ENCODE data around the gene ANKRD11. TPM values are rescaled to one million over a fixed set of nuclear protein-coding genes. Genes with fewer than 3 reads are reported as not detected.

Gene ANKRD11
- total RNA-seq, 2 donors from 2014 or later = 118 to 159 TPM

DNA sequence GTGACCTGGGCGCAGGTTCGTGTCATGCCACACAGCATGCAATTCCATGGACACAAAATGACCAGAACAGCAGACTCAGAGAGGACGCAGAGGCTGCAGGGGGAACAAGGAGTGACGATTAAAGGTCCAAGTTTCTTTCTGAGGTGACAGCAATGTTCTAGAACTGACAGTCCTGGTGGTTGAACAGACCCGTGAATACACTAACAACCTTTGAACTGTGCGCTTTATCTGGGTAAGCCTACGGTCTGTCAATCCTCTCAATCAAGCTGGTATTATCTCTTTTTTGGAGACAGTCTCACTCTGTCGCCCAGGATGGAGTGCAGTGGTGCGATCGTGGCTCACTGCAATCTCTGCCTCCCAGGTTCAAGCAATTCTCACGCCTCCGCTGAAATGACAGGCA lies 138.7 kb downstream of the ANKRD11 start:
- H3K27me3 ChIP-seq (ENCODE audit: control insufficient read depth, insufficient read depth, low read length, poor library complexity, severe bottlenecking) = no peaks in the 10 kb centered on the region
- no peak overlapping the region for H3K27ac ChIP-seq (ENCODE audit: low read depth, low read length)
- H3K4me1 ChIP-seq (ENCODE audit: control insufficient read depth, insufficient read depth, low read length) = peaks cover 12% of the 10 kb centered on the region
- no peak for DNase-seq
- no peaks in the 10 kb centered on the region for H3K9me3 ChIP-seq (ENCODE audit: control insufficient read depth, low read length)
- no peak overlapping the region for H3K4me3 ChIP-seq (ENCODE audit: low read length)
- no peaks in the 10 kb centered on the region for H3K27me3 Mint-ChIP-seq (ENCODE audit: insufficient read depth)
- H3K4me3 Mint-ChIP-seq = no peak overlapping the region
- H3K9me3 Mint-ChIP-seq = no peaks in the 10 kb centered on the region
- peak overlapping the region; percentile 71 for H3K27ac Mint-ChIP-seq
- TF ChIP-seq CTCF (conservative IDR thresholded peaks at IDR 0.05) = no peak
- peaks cover 10% of the 10 kb centered on the region for H3K36me3 Mint-ChIP-seq (ENCODE audit: low read depth)
- peaks cover 30% of the 10 kb centered on the region for H3K4me1 Mint-ChIP-seq
- H3K36me3 ChIP-seq (ENCODE audit: control insufficient read depth, insufficient read depth, low read length) = peaks cover 5% of the 10 kb centered on the region
- H3K9ac ChIP-seq (ENCODE audit: extremely low read depth, low read length, poor library complexity, severe bottlenecking) = no peak overlapping the region
- 92 to 94% methylated on average over 11 to 12 of the region's 12 CpGs for WGBS, 2 experiments (ENCODE audit: insufficient coverage in 1 of 2, insufficient read length in 1 of 2)

- no peaks in the 10 kb centered on the region for H3K9me3 Mint-ChIP-seq
- Histone ChIP-seq H3K36me3 (ENCODE audit: control insufficient read depth, insufficient read depth, low read length) (peaks cover 5% of the 10 kb centered on the region), H3K27me3 (ENCODE audit: control insufficient read depth, insufficient read depth, low read length, poor library complexity, severe bottlenecking) (no peaks in the 10 kb centered on the region), H3K4me1 (ENCODE audit: control insufficient read depth, insufficient read depth, low read length) (peaks cover 15% of the 10 kb centered on the region), H3K9ac (ENCODE audit: extremely low read depth, low read length, poor library complexity, severe bottlenecking) (no peak overlapping the region), H3K4me3 (ENCODE audit: low read length) (no peak overlapping the region), H3K27ac (ENCODE audit: low read depth, low read length) (no peak overlapping the region), H3K9me3 (ENCODE audit: control insufficient read depth, low read length) (no peaks in the 10 kb centered on the region)
- DNase-seq = no peak
- H3K27me3 Mint-ChIP-seq (ENCODE audit: insufficient read depth) = no peaks in the 10 kb centered on the region
- no peak overlapping the region for H3K4me3 Mint-ChIP-seq
- H3K36me3 Mint-ChIP-seq (ENCODE audit: low read depth) = peaks cover 10% of the 10 kb centered on the region
- TF ChIP-seq CTCF (conservative IDR thresholded peaks at IDR 0.05) = no peak
- peaks cover 38% of the 10 kb centered on the region for H3K4me1 Mint-ChIP-seq
- H3K27ac Mint-ChIP-seq = peak overlapping the region; percentile 71
- WGBS, 2 experiments (ENCODE audit: insufficient coverage in 1 of 2, insufficient read length in 1 of 2) = 95 to 100% methylated on average over 12 to 18 of the region's 18 CpGs
These were observed 139.5 kb downstream of the ANKRD11 start for GRCh38 chr16:89350701-89351380.

DNA sequence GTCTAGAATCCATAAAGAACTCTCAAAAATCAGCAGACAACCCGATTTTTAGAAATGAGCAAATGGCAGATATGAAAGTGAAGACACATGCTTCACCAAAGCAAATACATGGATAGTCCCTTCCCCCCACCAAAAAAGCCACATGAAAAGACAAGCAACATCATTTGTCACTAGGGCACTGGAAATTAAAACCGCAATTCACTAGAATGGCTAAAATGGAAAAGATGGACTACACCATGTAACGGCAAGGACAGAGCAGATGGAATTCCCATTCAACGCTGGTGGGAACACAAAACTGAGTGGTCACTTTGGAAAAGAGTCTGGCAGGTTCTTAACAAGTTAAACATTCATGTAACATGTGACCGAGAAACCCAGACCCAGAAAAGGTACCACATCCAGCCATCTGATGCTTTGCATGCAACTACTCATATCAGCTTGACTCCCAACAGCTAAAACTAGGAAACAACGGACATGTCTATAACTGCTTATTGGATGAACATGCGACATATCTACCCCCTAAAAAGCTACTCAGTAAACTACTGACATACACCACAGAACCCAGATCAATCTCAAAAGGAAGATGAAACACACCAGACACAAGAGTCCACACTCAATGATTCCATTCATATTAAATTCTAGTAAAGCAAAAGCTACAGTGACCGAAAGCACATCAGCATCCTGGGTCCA lies 140.3 kb downstream of the ANKRD11 start:
- Histone ChIP-seq H3K9ac (ENCODE audit: extremely low read depth, low read length, poor library complexity, severe bottlenecking) (no peak overlapping the region), H3K9me3 (ENCODE audit: control insufficient read depth, low read length) (no peaks in the 10 kb centered on the region), H3K36me3 (ENCODE audit: control insufficient read depth, insufficient read depth, low read length) (peaks cover 5% of the 10 kb centered on the region), H3K27ac (ENCODE audit: low read depth, low read length) (no peak overlapping the region), H3K4me3 (ENCODE audit: low read length) (no peak overlapping the region), H3K4me1 (ENCODE audit: control insufficient read depth, insufficient read depth, low read length) (peaks cover 17% of the 10 kb centered on the region), H3K27me3 (ENCODE audit: control insufficient read depth, insufficient read depth, low read length, poor library complexity, severe bottlenecking) (no peaks in the 10 kb centered on the region)
- Mint-ChIP-seq H3K9me3 (no peaks in the 10 kb centered on the region), H3K27ac (peak overlapping the region; percentile 71), H3K4me3 (no peak overlapping the region), H3K27me3 (ENCODE audit: insufficient read depth) (no peaks in the 10 kb centered on the region), H3K36me3 (ENCODE audit: low read depth) (peaks cover 6% of the 10 kb centered on the region), H3K4me1 (peaks cover 40% of the 10 kb centered on the region)
- no peak for TF ChIP-seq CTCF (conservative IDR thresholded peaks at IDR 0.05)
- no peak for DNase-seq
- whole genome bisulfite sequencing, 2 experiments (ENCODE audit: insufficient coverage in 1 of 2, insufficient read length in 1 of 2) = 97 to 98% methylated on average over 4 to 8 of the region's 8 CpGs

Data from endodermal cell (in vitro differentiated cells).